Endodermal cell (in vitro differentiated cells): Measurements from ENCODE around the gene GINS1. TPM values are rescaled to one million over a fixed set of nuclear protein-coding genes. Genes with fewer than 3 reads are reported as not detected.

Source experiments
- DNase-seq: peaks from one replicate; pipeline ENCODE4 v3.0.0-alpha.2; 2017
- H3K27ac ChIP-seq: 2 replicates; pipeline ENCODE4 v1.5.1; 2013; ENCODE audit warnings: mild to moderate bottlenecking, low read depth, low read length, moderate library complexity
- H3K27me3 ChIP-seq: 2 replicates; pipeline ENCODE4 v1.6.1; 2013; ENCODE audit warnings: mild to moderate bottlenecking, low read length, moderate library complexity; ENCODE audit not compliant: insufficient read depth, control insufficient read depth, poor library complexity, severe bottlenecking
- H3K36me3 ChIP-seq: 2 replicates; pipeline ENCODE4 v1.7.0; 2013; ENCODE audit warnings: mild to moderate bottlenecking, low read length, moderate library complexity; ENCODE audit not compliant: control insufficient read depth, insufficient read depth
- H3K4me1 ChIP-seq: one replicate; pipeline ENCODE4 v1.7.0; 2013; ENCODE audit warnings: low read length; ENCODE audit not compliant: control insufficient read depth, insufficient read depth
- H3K4me3 ChIP-seq: 2 replicates; pipeline ENCODE4 v1.5.1; 2013; ENCODE audit warnings: mild to moderate bottlenecking, low read length, moderate library complexity
- H3K9ac ChIP-seq: 2 replicates; pipeline ENCODE4 v1.6.1; 2013; ENCODE audit warnings: mild to moderate bottlenecking, low read length, moderate library complexity; ENCODE audit not compliant: poor library complexity, severe bottlenecking; ENCODE audit errors: extremely low read depth
- H3K9me3 ChIP-seq: 2 replicates; pipeline ENCODE4 v1.6.1; 2013; ENCODE audit warnings: mild to moderate bottlenecking, low read length, moderate library complexity; ENCODE audit not compliant: control insufficient read depth
- H3K27ac Mint-ChIP-seq: 2 replicates; pipeline ENCODE4 v1.8.0; 2020; ENCODE audit warnings: mixed read lengths
- H3K27me3 Mint-ChIP-seq: 2 replicates; pipeline ENCODE4 v1.8.0; 2021; ENCODE audit warnings: mild to moderate bottlenecking, mixed read lengths; ENCODE audit not compliant: insufficient read depth
- H3K36me3 Mint-ChIP-seq: 2 replicates; pipeline ENCODE4 v1.8.0; 2020; ENCODE audit warnings: low read depth, mixed read lengths
- H3K4me1 Mint-ChIP-seq: 2 replicates; pipeline ENCODE4 v1.8.0; 2020; ENCODE audit warnings: mixed read lengths
- H3K4me3 Mint-ChIP-seq: 2 replicates; pipeline ENCODE4 v1.8.0; 2020; ENCODE audit warnings: mild to moderate bottlenecking, moderate library complexity, mixed read lengths
- H3K9me3 Mint-ChIP-seq: 2 replicates; pipeline ENCODE4 v1.8.0; 2020; ENCODE audit warnings: mild to moderate bottlenecking, mixed read lengths
- WGBS, 2 experiments: methylation state at CpG; one replicate each; pipeline versions ENCODE4 v1.1.5 to v1.1.7; 2013; ENCODE audit warnings: missing lambda C conversion rate in 2 of 2, mixed read lengths in 1 of 2; ENCODE audit not compliant: insufficient coverage in 1 of 2, insufficient read length in 1 of 2; 5-methylcytosine and 5-hydroxymethylcytosine counted together
- total RNA-seq, 2 donors: library from RNA; stranded (reverse); fragmentation: NEBNext Ultra II Directional in 1 of 2; extraction: Animal tissue kit (Norgen Biotek cat#: 25700) in 1 of 2; gene quantifications; 2 replicates in 1 of 2; 3 replicates in 1 of 2; pipeline ENCODE4 v1.2.1, GENCODE V29; 2021
- TF ChIP-seq, protein P1 (sequence below): fragments of 200-600 bp; sonication (generic); conservative IDR thresholded peaks from 2 replicates; pipeline ENCODE4 v1.5.0; 2021; ENCODE audit warnings: antibody characterized with exemption, mild to moderate bottlenecking

GINS1 gene
- total RNA-seq, 2 donors from 2014 or later = 40.2 to 48.6 TPM

DNA sequence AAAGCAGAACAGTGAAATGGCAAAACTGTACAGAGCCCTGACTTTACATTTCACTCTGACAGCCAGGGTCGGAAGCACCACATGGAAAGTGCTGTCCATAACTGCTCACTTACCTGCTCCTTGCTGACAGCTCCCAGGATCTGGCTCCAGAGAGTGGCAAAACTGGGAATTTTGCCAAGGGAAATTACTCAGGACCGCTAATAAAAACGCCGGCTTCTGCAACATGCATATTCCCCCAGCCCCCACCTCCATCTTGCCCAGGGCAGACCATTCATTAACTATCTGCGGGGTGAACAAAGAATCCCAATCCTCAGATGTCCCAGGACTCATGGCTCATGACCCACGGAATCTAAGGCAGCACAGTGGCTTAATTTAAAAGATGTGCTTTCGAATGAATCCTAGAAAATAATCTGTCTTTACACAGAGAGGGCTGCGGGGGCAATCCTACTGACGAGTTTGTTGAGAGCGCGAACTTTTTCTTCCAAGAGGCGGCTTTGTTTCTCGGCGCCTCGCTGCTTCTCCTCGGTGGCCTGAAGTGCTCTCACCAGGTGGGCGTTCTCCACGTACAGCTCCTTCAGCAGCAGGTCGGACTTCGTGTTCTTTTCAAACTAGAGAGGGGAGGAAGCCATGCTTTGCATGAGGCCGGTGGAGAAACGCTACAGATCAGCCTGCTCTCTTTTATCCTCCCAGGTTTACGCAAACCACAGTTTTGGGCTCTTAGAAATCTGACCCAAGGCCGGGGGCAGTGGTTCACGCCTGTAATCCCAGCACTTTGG lies 45.8 kb downstream of the GINS1 start:
- Mint-ChIP-seq H3K4me3 (no peak overlapping the region), H3K27ac (no peak overlapping the region)
- DNase-seq = no peak

DNA sequence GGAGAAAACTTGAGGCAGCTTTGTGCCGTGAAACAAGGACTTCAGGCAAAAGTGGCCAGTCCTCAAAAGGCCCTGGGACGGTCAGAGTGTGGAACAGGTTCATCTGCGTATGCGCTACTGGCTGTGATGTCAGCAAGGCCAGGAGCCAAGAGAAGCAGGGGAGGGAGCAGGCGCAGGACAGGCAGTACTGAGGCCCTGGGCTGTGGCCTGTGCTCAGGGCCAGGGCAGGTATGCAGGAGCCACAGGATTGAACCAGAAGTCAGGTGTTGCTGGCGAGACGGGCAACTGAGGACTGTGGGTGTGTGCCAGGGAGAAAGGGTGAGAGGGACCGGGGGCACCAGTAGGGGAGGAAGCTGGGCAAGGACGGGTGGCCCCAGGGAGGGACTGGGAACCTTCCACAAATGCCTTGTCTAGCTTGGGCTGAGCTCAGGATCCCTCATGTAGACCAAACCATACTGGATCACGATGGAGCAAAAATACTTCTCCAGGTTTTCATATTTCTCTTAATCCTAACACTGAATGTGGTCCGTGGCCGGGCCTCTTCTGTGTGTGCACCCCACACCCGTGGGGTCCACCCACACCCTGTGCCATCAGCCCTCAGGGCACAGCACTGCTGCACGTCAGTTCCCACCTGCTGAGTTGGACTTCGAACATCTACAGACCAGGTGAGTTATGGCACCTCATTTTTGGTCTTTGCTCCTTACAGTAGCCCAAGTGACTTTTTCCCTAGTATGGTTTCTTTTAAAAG lies 46.9 kb downstream of the GINS1 start:
- 90 to 93% methylated on average over 14 to 15 of the region's 15 CpGs for WGBS, 2 experiments
- no peak overlapping the region for H3K4me3 Mint-ChIP-seq
- no peaks in the 10 kb centered on the region for H3K27me3 Mint-ChIP-seq
- no peaks in the 10 kb centered on the region for H3K4me1 Mint-ChIP-seq
- no peaks in the 10 kb centered on the region for H3K9me3 Mint-ChIP-seq
- H3K27ac Mint-ChIP-seq = peak overlapping the region; percentile 55
- Histone ChIP-seq H3K9me3 (no peaks in the 10 kb centered on the region), H3K27me3 (no peaks in the 10 kb centered on the region), H3K4me1 (no peaks in the 10 kb centered on the region), H3K4me3 (no peak overlapping the region), H3K27ac (no peak overlapping the region), H3K36me3 (peaks cover 75% of the 10 kb centered on the region), H3K9ac (no peak overlapping the region)
- DNase-seq = no peak
- TF ChIP-seq, protein P1, sequence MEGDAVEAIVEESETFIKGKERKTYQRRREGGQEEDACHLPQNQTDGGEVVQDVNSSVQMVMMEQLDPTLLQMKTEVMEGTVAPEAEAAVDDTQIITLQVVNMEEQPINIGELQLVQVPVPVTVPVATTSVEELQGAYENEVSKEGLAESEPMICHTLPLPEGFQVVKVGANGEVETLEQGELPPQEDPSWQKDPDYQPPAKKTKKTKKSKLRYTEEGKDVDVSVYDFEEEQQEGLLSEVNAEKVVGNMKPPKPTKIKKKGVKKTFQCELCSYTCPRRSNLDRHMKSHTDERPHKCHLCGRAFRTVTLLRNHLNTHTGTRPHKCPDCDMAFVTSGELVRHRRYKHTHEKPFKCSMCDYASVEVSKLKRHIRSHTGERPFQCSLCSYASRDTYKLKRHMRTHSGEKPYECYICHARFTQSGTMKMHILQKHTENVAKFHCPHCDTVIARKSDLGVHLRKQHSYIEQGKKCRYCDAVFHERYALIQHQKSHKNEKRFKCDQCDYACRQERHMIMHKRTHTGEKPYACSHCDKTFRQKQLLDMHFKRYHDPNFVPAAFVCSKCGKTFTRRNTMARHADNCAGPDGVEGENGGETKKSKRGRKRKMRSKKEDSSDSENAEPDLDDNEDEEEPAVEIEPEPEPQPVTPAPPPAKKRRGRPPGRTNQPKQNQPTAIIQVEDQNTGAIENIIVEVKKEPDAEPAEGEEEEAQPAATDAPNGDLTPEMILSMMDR = no peak
- peaks cover 72% of the 10 kb centered on the region for H3K36me3 Mint-ChIP-seq

More for the DNA sequence above, 45.8 kb downstream of the GINS1 start:
- H3K9me3 ChIP-seq = peaks cover 3% of the 10 kb centered on the region
- TF ChIP-seq, protein P1 = no peak
- no peaks in the 10 kb centered on the region for H3K27me3 ChIP-seq
- H3K9ac ChIP-seq = no peak overlapping the region
- no peaks in the 10 kb centered on the region for H3K4me1 Mint-ChIP-seq
- no peaks in the 10 kb centered on the region for H3K4me1 ChIP-seq
- 92 to 96% methylated on average over 23 to 25 of the region's 25 CpGs for WGBS, 2 experiments
- H3K27me3 Mint-ChIP-seq = no peaks in the 10 kb centered on the region
- no peaks in the 10 kb centered on the region for H3K9me3 Mint-ChIP-seq
- H3K36me3 Mint-ChIP-seq = peaks cover 80% of the 10 kb centered on the region
- no peak overlapping the region for H3K4me3 ChIP-seq
- no peak overlapping the region for H3K27ac ChIP-seq
- peaks cover 79% of the 10 kb centered on the region for H3K36me3 ChIP-seq

DNA sequence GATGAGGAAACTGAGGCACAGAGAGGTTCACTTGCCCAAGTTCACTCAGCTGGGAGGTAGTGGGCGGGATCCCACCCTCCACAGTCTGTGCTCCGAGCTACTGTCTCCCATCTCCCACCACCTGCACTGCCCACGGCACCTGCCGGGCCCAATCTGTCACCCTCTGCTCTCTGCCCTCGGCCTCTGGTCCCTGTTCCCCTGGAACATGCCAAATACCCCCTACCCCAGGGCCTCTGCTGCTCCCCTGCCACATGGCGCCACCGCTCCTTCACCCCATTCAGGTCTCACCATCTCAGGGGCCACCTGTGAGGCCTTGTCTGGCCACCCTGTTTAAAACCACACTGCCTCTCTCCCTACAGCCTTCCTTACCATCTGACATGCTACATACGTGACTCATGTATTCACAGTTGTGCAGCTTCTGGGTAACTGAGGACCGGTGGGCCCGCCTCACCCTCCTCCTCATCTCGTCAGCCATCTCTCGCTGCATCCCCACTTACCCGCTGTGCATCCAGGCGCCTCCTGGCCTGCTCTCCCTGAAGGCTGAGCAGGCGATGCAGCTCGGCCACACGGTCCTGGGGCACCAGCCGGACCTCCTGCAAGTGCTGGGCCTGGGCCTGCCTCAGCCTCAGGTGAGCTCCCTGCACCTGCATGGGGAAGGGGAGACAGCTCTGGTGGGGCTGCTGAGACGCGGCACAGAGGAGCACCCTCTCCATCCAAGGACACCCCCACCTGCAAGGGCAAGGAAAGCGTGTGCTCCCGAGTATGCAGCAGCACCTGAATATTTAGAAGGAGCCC lies 50.6 kb downstream of the GINS1 start:
- TF ChIP-seq, protein P1 = no peak
- 90 to 92% methylated on average over 12 to 22 of the region's 22 CpGs for WGBS, 2 experiments
- no peak overlapping the region for H3K4me3 Mint-ChIP-seq
- no peaks in the 10 kb centered on the region for H3K27me3 ChIP-seq
- H3K36me3 ChIP-seq = peaks cover 77% of the 10 kb centered on the region
- no peak overlapping the region for H3K4me3 ChIP-seq
- no peak overlapping the region for H3K9ac ChIP-seq
- H3K27ac Mint-ChIP-seq = no peak overlapping the region
- H3K4me1 Mint-ChIP-seq = no peaks in the 10 kb centered on the region
- H3K36me3 Mint-ChIP-seq = peaks cover 73% of the 10 kb centered on the region
- no peak overlapping the region for H3K27ac ChIP-seq
- H3K27me3 Mint-ChIP-seq = no peaks in the 10 kb centered on the region
- H3K9me3 ChIP-seq = no peaks in the 10 kb centered on the region
- peak; percentile 36 for DNase-seq
- H3K4me1 ChIP-seq = no peaks in the 10 kb centered on the region
- no peaks in the 10 kb centered on the region for H3K9me3 Mint-ChIP-seq
